GM23248 (cell line): ENCODE results near the gene CALD1.

Experiments
- EZH2 ChIP-seq: fragments of 200-600 bp; sonication (generic); IDR thresholded peaks from 2 replicates; pipeline ENCODE4 v1.6.1; 2018; ENCODE audit warnings: antibody characterized with exemption, mild to moderate bottlenecking; ENCODE audit not compliant: insufficient read depth, poor library complexity, severe bottlenecking
- EZH2phosphoT487 ChIP-seq: fragments of 200-600 bp; sonication (generic); IDR thresholded peaks from 2 replicates; pipeline ENCODE4 v1.6.1; 2018; ENCODE audit warnings: antibody characterized with exemption, moderate library complexity, mild to moderate bottlenecking, low read depth; ENCODE audit not compliant: insufficient read depth

DNA sequence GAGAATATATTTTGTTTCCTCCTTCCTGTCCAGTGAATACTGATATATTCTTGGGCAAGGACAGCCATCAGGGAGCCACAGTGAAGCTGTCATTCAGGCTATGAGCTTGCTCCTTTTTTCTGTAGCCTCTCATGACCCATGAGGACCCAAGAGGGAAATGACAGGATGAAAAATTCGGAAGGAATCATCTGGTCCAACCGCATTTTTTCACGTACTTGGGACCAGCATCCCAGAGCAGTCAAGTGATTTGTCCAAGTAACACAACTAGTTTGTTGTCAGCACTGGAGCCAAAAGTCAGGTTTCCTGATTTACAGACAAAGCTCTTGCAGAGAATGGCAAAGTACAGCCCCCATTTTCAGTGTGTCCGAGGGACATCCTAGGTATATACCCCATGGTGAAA, 159.7 kb downstream of the CALD1 start:
- TF ChIP-seq EZH2phosphoT487 (no peak), EZH2 (no peak)
